HG02798 (cell line): ENCODE data around the gene BUB3.
A peak's percentile ranks its signal among the peaks of the same experiment; 100 is the strongest.

Experiments
- ATAC-seq: cut with Tn5 transposase; IDR thresholded peaks from one replicate; pipeline ENCODE4 v1.9.1; 2021; ENCODE audit warnings: mild to moderate bottlenecking; ENCODE audit not compliant: unreplicated experiment, poor library complexity

BUB3 gene

GRCh38 chr10:123154092-123154710, at the start of gene BUB3:
BUB3 (plus strand) TSS chr10:123154402; CDS start chr10:123154918, 516 bp downstream.
- ATAC-seq: peak; percentile 92

- ATAC-seq: no peak
These were observed 44.7 kb upstream of the BUB3 start for GRCh38 chr10:123109466-123109865.

DNA sequence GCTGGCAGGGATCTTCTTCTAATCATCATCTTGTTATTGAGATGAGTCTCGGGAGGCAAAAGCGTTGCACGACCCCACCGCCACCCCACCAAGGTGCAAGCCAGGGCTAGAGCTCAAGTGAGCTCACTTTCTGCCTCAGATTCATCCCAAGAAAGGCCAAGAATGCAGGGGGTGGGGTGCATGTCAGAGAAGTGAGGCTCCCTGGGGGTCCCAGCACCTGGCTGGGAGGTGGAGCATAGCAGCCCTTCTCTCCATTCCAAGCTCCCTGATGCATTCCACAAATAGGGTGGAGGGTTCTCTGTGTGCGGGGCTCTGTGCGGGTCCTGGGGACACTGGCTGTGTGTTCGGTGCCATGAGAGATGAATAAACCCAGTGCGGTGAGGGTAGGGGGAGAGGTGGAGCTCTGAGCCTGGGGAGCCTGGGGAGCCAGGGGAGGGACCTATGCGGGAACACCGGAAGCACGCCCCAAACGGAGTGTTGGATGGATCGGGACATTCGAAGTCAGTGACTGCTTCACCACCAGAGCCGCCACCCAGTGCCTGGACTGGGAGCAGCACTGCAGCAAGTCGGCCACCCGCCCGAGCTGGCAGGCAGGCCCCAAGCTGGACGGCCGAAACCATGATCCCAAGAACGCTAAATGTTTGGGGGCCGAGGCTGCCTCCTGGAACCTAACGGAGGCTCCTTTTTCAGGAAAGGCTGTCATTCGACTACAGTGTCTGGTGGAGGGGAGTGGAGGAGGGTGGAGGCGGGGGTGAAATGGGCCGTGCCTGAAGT, 36.4 kb upstream of the BUB3 start:
- ATAC-seq: no peak

DNA sequence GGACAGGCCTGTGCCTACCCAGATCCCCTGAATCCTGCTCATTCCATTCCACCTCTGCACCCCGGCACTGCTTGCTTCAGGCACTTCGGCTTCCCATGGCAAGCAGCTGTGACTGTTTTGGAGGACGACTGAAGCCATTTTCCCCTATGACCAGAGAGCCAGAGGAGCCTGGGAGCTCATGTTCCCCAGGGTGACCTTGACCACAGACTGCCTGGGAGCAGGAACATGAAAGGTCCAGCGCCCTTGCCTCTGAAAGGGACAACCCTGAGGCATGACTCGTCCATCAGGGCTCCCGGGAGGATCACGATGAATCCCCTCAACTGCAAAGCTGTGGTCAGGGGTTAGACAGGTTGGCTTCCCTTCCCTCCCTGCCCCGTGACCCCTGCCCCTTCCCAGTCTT, 35.1 kb upstream of the BUB3 start:
- no peak for ATAC-seq

DNA sequence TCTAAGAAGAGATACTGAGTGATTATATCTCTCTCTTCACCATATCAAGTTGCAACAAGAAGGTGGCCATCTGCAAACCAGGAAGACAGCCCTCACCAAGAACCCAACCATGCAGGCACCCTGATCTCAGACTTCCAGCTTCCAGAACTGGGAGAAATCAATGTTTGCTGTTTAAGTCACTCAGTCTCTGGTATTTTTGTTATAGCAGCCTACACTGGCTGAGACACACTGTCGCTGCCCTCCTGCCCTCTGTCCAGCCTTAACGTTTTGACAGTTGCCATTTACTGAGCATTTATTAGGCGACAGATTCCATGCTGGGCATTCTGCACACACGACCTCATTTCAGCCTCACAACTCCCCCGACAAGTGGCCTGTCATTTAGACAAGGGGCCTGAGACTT, 28.0 kb upstream of the BUB3 start:
- ATAC-seq: no peak

- ATAC-seq: no peak
These were observed 24.5 kb upstream of the BUB3 start for GRCh38 chr10:123129618-123130271.

- peak; percentile 82 for ATAC-seq
These were observed 21.4 kb upstream of the BUB3 start for GRCh38 chr10:123132576-123133477.

DNA sequence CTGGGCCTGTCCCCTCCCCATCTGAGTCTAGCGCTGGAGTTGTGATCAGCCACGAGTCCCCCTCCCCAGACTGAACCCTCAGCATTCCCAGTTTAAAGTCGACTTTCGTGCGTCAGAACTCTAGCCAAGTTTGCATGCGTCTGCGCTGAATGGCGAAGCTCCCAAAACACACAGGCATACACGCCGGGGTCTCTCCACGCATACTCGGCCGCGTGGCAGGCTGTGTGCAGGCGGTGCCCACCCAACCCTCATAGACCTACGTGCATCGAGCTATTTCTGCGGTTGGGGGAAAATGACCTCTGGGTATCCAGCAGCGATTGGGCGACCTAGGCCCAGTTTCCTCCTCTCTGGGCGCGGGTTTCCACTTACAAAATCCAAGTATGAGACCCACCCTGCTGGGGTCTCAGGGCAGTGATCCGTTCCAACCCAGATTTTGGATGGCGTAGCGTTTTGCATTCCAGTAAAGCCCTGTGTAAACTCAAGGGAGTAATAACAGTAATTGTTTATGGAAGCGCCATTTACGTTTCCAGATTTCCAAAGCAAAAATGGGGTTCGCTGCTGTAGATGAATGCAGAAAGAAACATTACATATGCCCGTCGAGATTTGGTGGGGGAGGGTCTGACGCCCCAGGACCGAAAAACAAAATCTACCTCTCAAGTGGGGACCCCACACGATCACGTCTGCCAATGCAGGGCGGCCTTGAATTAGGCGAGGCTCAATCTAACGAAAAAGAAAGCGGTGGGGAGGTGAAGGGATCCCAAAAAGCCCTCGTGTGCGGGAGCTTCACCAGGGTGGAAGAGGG, 20.5 kb upstream of the BUB3 start:
- no peak for ATAC-seq

DNA sequence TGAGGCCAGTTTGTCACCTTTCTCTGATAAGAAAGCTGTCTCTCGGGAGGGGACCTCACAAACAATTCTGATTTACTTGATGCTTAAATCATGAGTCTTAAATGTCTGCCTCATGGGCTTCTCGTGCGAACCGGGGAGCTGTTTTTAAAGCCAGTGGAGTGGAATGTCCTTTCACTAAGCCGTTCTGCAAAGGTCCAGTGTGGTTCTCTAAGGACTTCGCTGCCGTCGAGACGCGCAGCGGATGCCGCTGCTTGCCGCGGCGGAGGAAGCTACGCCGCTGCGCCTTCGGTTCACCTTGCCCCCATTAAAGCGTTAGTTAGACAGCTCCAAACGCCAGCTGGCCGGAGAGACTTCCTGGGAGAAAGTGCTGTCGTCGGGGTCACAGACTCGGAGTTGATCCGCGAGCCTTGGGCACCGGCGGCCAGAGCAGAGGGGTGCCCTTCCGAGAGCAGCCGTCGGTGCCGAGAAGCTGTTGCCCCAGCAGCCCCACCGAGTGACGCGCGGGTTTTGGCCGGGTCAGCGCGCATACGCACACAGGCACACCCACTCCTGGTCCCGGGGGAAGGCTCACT, 19.8 kb upstream of the BUB3 start:
- no peak for ATAC-seq

- ATAC-seq: no peak
These were observed 19.2 kb upstream of the BUB3 start for GRCh38 chr10:123134915-123135414.

DNA sequence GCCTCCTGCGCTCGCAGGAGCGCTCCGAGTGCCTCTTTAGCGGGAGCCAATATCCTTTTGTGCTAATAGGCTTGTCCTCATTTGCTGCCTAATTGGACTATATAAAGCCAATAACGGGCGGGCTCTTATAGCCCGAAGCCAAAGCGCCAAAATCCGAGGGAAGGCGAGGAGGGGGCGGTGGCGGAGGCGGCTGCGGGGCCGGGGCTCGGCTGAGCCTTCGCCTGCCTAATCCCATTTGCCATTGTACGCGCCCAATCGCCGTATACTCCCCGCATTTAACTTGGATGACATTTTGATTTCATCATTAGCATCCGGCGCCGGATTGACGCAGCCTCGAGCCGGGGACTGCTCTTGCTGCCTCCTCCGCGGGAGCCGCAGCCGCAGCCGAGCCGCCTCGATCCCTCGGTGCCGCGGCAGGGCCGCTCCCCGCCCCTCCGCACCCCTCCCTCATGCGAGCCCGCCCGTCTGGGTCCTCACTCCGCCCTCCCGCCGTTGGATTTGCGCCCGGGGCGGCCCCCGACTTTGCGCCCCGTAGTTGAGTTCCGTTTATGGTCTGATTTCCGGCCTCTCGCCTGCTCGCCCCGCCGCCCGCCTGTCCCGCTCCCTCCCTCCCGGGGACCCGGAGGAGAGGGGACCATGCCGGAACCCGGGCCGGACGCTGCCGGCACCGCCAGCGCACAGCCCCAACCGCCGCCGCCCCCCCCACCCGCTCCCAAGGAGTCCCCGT, 18.6 kb upstream of the BUB3 start, which contains the start of gene HMX3:
HMX3 (plus strand) TSS at position 556 of the 727 bp plus-strand sequence; CDS start at position 637, 81 bp downstream.
- ATAC-seq: no peak

DNA sequence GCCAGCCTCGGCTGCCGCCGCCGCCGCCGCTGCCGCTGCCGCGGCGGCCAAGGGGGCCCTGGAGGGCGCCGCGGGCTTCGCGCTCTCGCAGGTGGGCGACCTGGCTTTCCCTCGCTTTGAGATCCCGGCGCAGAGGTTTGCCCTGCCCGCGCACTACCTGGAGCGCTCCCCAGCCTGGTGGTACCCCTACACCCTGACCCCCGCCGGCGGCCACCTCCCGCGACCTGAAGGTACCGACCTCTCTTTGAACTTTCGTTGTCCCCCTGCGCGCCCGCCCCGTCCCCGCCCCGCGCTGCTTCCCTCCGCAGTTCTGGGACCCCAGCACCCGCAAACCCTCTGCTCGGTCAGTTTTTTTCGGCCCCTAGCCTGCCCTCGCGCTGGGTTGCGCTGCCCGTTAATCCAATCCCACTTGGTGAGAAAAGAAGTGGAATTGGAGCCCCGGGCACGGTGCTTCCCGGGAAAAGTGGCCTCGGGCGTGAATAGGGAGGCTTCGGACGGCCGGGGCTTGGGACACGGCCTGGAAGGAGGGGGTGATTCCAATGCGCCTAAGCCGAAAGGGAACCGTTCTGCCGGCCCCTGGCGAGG, 17.9 kb upstream of the BUB3 start:
- ATAC-seq: no peak

DNA sequence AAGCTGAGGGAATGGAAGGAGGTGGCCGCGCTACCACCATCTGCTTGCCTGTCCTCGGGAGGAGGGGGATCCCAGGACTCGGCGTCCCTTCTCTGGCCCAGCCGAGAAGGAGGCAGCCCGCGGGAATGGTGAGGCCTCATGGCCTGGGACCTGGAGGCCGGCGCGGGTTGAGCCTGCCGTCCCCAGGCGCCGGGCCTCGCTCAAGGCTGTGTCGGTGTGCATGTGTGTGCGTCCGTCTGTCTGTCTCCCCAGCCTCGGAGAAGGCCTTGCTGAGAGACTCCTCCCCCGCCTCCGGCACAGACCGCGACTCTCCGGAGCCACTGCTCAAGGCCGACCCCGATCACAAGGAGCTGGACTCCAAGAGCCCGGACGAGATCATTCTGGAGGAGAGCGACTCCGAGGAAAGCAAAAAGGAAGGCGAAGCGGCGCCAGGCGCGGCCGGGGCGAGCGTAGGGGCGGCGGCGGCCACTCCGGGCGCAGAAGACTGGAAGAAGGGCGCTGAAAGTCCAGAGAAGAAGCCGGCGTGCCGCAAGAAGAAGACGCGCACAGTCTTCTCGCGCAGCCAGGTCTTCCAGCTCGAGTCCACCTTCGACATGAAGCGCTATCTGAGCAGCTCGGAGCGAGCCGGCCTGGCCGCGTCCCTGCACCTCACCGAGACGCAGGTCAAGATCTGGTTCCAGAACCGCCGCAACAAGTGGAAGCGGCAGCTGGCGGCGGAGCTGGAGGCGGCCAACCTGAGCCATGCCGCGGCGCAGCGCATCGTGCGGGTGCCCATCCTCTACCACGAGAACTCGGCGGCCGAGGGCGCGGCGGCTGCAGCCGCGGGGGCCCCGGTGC, 17.2 kb upstream of the BUB3 start:
- no peak for ATAC-seq

DNA sequence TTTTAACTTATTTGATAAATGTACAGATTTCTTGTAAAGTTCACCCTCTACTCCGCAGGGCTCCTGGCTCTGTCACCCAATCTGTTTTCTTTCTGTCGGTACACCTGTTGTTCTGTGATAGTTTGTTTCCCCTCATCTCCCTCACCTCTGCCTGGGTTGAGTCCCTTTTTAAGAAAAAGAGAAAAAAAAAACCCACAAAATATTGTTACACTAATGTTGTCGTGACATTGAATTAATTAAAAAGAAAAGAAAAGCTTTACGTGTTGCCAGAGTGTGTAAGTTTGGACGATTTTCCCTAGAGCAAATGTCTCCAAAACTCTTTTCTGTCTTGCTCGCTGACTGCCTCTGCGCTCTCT, 15.1 kb upstream of the BUB3 start:
- ATAC-seq: no peak

- no peak for ATAC-seq
These were observed 14.6 kb upstream of the BUB3 start for GRCh38 chr10:123139521-123140163.

DNA sequence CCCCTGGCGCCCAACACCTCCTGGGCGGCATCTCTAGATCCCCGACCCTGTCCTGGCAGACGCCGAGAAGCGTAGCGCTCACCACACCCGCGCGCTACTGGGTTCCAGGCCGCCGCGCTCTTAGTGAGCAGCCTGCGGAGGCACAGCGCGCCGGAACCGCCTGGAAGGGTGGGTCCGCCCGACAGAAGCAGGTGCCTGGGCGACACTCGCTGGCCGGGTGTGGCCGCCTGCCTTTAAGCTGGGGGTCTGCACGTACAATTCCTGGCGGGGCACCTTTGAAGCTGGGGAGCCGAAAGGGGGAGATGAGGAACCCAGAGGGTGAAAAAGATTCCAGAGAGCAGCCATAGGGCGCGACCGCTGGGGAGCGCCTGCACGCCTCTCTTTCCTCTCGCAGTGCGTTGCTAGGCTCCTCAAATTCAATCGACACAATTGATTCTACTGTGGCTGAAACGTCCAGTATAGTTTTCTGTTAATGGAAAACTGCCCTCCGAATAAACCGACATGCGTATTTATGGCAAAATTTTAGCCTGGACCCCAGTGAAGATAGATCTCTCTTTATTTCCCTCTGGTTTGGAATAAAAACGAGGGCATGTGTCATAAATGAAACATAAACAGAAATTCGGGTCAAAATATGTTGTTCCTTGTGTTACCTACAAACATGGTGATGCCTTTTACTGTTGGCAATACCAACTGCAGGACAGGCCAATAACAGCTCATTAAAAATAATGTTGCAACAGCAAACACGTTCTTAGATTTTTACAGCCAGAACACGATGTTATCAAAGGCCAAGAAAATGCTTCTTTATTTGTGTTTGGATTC, 13.8 kb upstream of the BUB3 start:
- ATAC-seq: no peak
